ENCODE results near the gene TMEM164. TPM values are rescaled to one million over a fixed set of nuclear protein-coding genes. Genes with fewer than 3 reads are reported as not detected.
"Not testable (repeated sequence)": the region's sequence is repeated elsewhere in the genome, so short reads cannot be mapped to it uniquely, and the experiment has no call there.

TMEM164 gene
- total RNA-seq, 1 experiment from 2014 or later = 32.6 TPM

DNA sequence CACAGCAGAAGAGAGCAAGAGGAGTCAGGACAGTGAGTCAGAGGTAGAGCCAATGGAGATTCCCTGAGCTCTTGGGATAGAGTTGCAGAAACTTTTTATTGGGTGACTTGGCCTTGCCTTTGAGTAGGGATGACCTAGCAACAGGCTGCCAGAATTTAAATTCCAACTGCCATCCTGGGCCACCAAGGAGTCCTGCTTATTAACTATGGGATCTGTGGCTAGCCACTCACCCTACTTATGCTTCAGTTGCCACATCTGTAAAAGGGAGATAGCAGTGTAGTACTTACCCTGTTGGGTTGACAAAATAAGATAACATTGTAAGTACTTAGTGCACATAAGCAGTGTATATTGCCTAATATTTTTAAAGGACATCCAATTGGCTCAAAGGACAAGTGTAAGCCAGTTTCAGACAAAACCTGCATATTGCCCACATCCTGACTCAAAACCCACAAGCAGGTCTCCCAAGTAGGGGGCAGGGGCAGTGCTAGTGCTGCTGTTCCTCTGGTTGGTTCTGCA, 43.5 kb upstream of the TMEM164 start:
- intact Hi-C loops (cut with micrococcal nuclease; ENCODE audit: unreplicated experiment) = no loop called here
- DNase-seq = no peak
- CTCF ChIA-PET = no interaction called here
- Mint-ChIP-seq H3K4me1 (ENCODE audit: low read depth, unreplicated experiment) (no peaks in the 10 kb centered on the region), H3K4me3 (ENCODE audit: low read depth, unreplicated experiment) (no peak overlapping the region), H3K36me3 (ENCODE audit: insufficient read depth, unreplicated experiment) (no peaks in the 10 kb centered on the region), H3K9me3 (ENCODE audit: low read depth, unreplicated experiment) (no peaks in the 10 kb centered on the region), H3K27me3 (ENCODE audit: unreplicated experiment) (peaks cover 9% of the 10 kb centered on the region), H3K27ac (ENCODE audit: unreplicated experiment) (no peak overlapping the region)
- no TSS peak for BruUV-seq (replicated peaks)
- TF ChIP-seq, protein P1, sequence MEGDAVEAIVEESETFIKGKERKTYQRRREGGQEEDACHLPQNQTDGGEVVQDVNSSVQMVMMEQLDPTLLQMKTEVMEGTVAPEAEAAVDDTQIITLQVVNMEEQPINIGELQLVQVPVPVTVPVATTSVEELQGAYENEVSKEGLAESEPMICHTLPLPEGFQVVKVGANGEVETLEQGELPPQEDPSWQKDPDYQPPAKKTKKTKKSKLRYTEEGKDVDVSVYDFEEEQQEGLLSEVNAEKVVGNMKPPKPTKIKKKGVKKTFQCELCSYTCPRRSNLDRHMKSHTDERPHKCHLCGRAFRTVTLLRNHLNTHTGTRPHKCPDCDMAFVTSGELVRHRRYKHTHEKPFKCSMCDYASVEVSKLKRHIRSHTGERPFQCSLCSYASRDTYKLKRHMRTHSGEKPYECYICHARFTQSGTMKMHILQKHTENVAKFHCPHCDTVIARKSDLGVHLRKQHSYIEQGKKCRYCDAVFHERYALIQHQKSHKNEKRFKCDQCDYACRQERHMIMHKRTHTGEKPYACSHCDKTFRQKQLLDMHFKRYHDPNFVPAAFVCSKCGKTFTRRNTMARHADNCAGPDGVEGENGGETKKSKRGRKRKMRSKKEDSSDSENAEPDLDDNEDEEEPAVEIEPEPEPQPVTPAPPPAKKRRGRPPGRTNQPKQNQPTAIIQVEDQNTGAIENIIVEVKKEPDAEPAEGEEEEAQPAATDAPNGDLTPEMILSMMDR (IDR thresholded peaks at IDR 0.05; ENCODE audit: unreplicated experiment) = no peak

DNA sequence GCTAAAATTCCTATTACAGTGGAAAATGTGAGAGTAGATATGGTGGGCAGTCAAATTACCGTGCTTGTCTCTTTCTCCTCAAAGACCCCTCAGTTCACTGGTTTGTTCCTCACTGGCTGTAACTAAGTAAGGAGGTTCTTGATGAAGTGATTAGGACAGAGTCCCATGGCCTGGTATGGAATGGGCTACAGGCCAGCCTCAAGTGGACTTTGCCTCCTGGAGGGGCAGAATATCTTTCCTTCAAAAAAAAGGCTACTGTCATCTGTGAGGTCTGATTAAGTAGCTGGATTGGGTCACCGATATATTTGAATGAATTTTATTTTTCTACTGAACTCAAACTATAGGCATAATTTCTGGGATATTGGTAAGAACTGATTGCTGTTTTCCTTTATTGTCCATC, 38.5 kb upstream of the TMEM164 start:
- no TSS peak for BruUV-seq (replicated peaks)
- H3K27me3 Mint-ChIP-seq (ENCODE audit: unreplicated experiment) = peaks cover under 1% of the 10 kb centered on the region
- no peak overlapping the region for H3K27ac Mint-ChIP-seq (ENCODE audit: unreplicated experiment)
- no peak for DNase-seq
- no peaks in the 10 kb centered on the region for H3K4me1 Mint-ChIP-seq (ENCODE audit: low read depth, unreplicated experiment)
- no peaks in the 10 kb centered on the region for H3K9me3 Mint-ChIP-seq (ENCODE audit: low read depth, unreplicated experiment)
- CTCF ChIA-PET = no interaction called here
- H3K36me3 Mint-ChIP-seq (ENCODE audit: insufficient read depth, unreplicated experiment) = no peaks in the 10 kb centered on the region
- H3K4me3 Mint-ChIP-seq (ENCODE audit: low read depth, unreplicated experiment) = no peak overlapping the region
- TF ChIP-seq, protein P1 (IDR thresholded peaks at IDR 0.05; ENCODE audit: unreplicated experiment) = no peak
- intact Hi-C loops (cut with micrococcal nuclease; ENCODE audit: unreplicated experiment) = no loop called here

DNA sequence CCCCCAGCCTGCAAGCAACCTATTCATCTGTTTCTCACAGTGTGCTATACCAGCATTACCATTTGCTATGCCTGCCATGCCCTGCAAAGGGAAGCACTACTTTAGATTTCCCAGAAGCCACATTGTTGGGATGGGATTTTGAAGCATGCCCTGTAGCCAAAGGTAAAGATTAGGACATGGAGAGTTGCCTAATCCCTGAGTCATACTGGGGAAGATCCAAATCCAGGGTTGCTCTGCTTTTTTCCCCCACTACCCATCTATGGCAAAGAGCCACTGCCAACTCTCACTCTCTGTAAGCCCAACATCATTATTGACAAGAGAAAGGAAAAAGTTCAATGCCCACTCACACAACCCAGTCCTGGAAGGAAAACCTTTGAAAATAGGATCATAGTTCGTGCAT, 36.7 kb upstream of the TMEM164 start:
- TF ChIP-seq, protein P1 (IDR thresholded peaks at IDR 0.05; ENCODE audit: unreplicated experiment) = no peak
- H3K4me1 Mint-ChIP-seq (ENCODE audit: low read depth, unreplicated experiment) = no peaks in the 10 kb centered on the region
- CTCF ChIA-PET = no interaction called here
- no peak overlapping the region for H3K4me3 Mint-ChIP-seq (ENCODE audit: low read depth, unreplicated experiment)
- no peaks in the 10 kb centered on the region for H3K36me3 Mint-ChIP-seq (ENCODE audit: insufficient read depth, unreplicated experiment)
- DNase-seq = no peak
- H3K27me3 Mint-ChIP-seq (ENCODE audit: unreplicated experiment) = no peaks in the 10 kb centered on the region
- H3K9me3 Mint-ChIP-seq (ENCODE audit: low read depth, unreplicated experiment) = no peaks in the 10 kb centered on the region
- intact Hi-C loops (cut with micrococcal nuclease; ENCODE audit: unreplicated experiment) = no loop called here
- no peak overlapping the region for H3K27ac Mint-ChIP-seq (ENCODE audit: unreplicated experiment)
- no TSS peak for BruUV-seq (replicated peaks)

DNA sequence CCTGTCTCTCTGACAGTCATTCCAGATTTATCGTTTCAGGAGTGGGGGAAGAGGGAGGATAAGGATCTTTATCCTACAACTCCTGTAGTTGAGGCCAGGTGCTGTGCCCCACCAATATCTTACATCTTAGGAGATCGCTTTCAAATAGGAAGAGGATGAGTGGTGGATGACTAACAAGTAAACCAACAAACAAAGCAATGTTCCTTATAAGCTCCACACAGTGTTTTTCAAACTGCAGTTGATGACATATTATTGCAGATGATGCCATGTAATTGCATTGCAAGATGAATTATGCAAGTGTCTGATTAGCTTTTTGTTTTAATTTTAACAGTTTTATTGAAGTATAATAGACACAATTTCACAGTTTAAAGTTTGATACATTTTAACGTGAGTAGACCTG, 35.8 kb upstream of the TMEM164 start:
- TF ChIP-seq, protein P1 (IDR thresholded peaks at IDR 0.05; ENCODE audit: unreplicated experiment) = no peak
- H3K27me3 Mint-ChIP-seq (ENCODE audit: unreplicated experiment) = no peaks in the 10 kb centered on the region
- H3K4me1 Mint-ChIP-seq (ENCODE audit: low read depth, unreplicated experiment) = no peaks in the 10 kb centered on the region
- CTCF ChIA-PET = interaction anchor here (0.6 kb wide), 1 partner anchor 1048 kb away, joined by 4 read pairs; no protein-coding TSS in a partner anchor
- BruUV-seq (replicated peaks) = no TSS peak
- no peaks in the 10 kb centered on the region for H3K9me3 Mint-ChIP-seq (ENCODE audit: low read depth, unreplicated experiment)
- no peak overlapping the region for H3K27ac Mint-ChIP-seq (ENCODE audit: unreplicated experiment)
- H3K4me3 Mint-ChIP-seq (ENCODE audit: low read depth, unreplicated experiment) = no peak overlapping the region
- DNase-seq = no peak
- no peaks in the 10 kb centered on the region for H3K36me3 Mint-ChIP-seq (ENCODE audit: insufficient read depth, unreplicated experiment)
- intact Hi-C loops (cut with micrococcal nuclease; ENCODE audit: unreplicated experiment) = no loop called here

DNA sequence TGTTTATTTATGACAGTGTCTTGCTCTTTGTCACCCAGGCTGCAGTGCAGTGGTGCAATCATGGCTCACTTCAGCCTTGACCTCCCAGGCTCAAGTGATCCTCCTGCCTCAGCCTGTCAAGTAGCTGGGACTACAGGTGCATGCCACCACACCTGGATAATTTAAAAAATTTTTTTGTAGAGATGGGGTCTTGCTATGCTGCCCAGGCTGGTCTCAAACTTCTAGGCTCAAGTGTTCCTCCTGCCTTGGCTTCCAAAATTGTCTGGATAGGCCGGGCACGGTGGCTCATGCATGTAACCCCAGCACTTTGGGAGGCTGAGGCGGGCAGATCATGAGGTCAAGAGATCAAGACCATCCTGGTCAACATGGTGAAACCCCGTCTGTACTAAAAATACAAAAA, 32.1 kb upstream of the TMEM164 start:
- BruUV-seq (replicated peaks); H3K27ac Mint-ChIP-seq (ENCODE audit: unreplicated experiment); H3K9me3 Mint-ChIP-seq (ENCODE audit: low read depth, unreplicated experiment); H3K36me3 Mint-ChIP-seq (ENCODE audit: insufficient read depth, unreplicated experiment); DNase-seq; H3K27me3 Mint-ChIP-seq (ENCODE audit: unreplicated experiment); H3K4me3 Mint-ChIP-seq (ENCODE audit: low read depth, unreplicated experiment); intact Hi-C loops (cut with micrococcal nuclease; ENCODE audit: unreplicated experiment); H3K4me1 Mint-ChIP-seq (ENCODE audit: low read depth, unreplicated experiment): not testable (repeated sequence)
- CTCF ChIA-PET = interaction anchor here (0.7 kb wide), 1 partner anchor 80 kb away, joined by 3 read pairs; no protein-coding TSS in a partner anchor
